Stimulated activated CD8-positive, alpha-beta memory T cell treated with anti-CD3 and anti-CD28 coated beads, Interleukin-15, amount 100 ng/mL, for 4 hours (primary cell): ENCODE results near the gene GUCY2D.

Source experiments
- DNase-seq, 2 donors: peaks; one replicate each; pipeline ENCODE4 v3.0.0-alpha.2; 2020; ENCODE audit warnings: low read depth in 2 of 2

Gene GUCY2D

DNA sequence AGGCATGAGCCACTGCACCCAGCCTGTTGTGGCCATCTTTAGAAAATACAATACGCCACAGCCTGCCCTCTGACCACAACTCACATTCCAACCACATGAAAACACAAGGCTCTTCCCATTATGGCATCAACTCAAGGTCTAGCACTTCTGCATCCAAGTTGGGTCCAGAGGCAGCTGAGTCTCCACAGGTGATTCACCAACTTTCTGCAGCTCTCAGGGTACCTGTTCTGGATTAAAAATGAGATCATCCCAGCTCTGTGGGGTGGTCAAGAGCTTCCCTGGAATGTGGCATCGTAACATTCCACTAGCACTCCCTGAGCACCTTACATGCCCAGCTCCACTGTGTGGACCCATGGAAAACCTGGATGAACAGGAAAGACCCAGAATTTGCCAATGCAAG is 9.9 kb upstream of the GUCY2D start:
- no peak for DNase-seq

GRCh38 chr17:7992924-7993323 is 9.5 kb upstream of the GUCY2D start:
- DNase-seq, result no peak

DNA sequence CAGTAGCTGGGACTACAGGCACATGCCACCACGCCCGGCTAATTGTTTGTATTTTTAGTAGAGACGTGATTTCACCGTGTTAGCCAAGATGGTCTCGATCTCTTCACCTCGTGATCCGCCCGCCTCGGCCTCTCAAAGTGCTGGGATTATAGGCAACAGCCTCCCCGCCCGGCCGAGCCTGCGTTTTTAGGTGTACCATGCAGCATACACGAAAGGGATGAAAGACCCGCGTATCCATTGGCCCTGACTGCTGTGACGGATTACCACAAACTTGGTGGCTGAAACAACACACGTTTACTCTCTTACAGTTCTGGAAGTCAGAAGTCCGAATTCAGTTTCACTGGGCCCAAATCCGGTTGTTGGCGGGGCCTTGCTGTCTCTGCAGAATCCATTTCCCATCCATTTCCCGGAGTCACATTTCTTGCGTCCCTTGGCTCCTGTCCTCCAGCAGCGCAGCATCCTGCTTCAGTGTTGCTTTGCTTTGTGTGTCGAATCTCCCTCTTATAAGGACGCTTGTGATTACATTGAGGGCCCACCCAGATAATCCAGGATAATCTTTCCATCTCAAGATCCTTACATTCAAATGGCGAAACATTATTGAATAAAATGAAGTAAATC is 8.3 kb upstream of the GUCY2D start:
- no peak for DNase-seq

- DNase-seq, result no peak
Measured at GRCh38 chr17:7995724-7996123, 6.7 kb upstream of the GUCY2D start.

DNA sequence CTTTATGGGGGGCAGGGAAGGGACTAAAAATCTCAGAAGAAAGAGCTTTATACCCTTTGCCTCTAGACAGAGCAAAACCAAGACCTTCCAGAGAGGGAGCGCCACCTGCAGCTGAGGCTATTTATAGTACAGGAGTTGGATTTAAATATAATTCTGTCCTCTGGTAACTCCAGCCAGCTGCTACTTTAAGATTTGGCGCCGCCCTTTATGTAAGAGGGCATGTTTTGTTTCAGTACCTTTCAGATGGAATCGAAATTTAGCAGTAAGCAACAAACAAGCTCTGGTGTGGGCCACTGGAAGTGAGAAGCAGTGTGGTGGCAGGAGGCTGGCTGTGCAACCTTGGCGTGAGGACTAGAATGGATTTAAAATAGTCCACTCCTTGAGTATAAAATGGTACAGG is 5.2 kb upstream of the GUCY2D start:
- DNase-seq, result no peak

DNA sequence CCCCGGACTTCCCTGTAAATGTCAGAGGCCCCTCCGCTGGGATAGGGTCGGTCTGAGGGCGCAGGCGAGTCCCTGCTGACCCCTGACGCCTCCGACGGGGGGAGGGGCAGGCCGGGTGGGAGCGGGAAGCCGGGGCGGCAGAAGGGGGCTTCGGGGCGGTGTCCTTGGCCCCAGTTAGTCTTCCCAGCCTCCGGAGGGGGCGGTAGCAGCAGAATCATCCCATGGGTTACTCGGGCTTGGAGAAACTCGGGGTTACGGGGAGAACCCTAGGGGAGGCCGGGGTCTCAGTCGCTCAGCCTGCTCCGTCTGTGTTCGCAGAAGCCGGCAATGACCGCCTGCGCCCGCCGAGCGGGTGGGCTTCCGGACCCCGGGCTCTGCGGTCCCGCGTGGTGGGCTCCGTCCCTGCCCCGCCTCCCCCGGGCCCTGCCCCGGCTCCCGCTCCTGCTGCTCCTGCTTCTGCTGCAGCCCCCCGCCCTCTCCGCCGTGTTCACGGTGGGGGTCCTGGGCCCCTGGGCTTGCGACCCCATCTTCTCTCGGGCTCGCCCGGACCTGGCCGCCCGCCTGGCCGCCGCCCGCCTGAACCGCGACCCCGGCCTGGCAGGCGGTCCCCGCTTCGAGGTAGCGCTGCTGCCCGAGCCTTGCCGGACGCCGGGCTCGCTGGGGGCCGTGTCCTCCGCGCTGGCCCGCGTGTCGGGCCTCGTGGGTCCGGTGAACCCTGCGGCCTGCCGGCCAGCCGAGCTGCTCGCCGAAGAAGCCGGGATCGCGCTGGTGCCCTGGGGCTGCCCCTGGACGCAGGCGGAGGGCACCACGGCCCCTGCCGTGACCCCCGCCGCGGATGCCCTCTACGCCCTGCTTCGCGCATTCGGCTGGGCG is 542 bp downstream of the GUCY2D start:
- DNase-seq, result no peak

- DNase-seq, result no peak
Measured at GRCh38 chr17:8003594-8004181, 1.3 kb downstream of the GUCY2D start.

DNA sequence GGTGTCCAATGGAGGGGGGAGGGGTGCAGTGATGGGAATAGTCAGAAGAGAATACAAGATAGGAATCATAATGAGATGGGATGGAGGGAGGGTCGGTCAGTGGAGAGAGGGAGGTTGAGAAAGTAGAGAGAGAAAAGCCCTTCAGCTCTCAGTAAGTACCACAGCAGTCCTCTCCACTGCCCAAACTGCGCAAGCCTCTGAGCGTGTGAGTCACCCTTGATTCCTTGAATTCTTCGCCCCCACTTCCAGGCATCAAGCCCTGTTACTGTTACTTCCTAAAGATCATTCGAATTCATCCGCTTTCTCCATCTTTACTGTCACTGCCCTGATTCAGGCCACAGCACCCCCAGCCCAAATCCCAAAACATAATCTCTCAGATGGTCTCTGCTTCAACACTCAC is 2.5 kb downstream of the GUCY2D start:
- DNase-seq, result no peak

GRCh38 chr17:8005357-8005756 is 2.9 kb downstream of the GUCY2D start:
- no peak for DNase-seq

DNA sequence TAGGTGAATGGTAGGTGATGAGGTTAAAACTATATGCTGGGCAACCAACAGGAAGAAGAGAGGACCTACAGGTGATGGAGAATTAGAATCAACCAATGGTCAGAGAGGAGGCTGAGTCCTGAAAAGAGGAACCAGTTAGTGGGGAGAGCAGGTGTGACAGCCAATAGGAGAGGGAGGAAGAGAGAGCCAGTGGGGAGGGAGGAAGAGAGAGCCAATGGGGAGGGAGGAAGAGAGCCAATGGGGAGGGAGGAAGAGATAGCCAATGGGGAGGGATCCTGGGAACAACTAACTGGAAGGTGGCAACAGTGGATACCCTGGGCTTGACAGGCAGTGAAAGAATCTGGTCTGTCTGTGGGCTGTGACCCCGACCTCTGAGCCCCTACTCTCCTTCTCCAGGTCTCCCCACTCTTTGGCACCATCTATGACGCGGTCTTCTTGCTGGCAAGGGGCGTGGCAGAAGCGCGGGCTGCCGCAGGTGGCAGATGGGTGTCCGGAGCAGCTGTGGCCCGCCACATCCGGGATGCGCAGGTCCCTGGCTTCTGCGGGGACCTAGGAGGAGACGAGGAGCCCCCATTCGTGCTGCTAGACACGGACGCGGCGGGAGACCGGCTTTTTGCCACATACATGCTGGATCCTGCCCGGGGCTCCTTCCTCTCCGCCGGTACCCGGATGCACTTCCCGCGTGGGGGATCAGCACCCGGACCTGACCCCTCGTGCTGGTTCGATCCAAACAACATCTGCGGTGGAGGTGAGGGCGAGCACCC is 3.7 kb downstream of the GUCY2D start:
- no peak for DNase-seq

- no peak for DNase-seq
Measured at GRCh38 chr17:8006836-8007680, 4.6 kb downstream of the GUCY2D start.

DNA sequence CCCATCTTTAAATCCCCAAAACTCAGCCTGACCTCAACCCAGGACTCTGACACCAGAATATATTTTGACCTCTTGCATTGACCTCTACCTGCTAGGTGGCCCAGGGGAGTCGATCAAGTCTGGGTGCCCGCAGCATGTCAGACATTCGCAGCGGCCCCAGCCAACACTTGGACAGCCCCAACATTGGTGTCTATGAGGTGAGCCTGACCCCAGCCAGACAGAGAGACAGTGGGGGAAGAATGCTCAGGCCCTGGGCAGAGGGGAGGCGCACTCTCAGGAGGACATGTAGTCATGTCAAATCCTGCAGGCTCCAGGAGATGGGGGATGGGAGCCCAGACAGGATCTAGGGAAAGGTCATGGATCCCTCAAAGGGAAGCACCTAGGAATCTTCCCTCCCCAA is 5.4 kb downstream of the GUCY2D start:
- no peak for DNase-seq

DNA sequence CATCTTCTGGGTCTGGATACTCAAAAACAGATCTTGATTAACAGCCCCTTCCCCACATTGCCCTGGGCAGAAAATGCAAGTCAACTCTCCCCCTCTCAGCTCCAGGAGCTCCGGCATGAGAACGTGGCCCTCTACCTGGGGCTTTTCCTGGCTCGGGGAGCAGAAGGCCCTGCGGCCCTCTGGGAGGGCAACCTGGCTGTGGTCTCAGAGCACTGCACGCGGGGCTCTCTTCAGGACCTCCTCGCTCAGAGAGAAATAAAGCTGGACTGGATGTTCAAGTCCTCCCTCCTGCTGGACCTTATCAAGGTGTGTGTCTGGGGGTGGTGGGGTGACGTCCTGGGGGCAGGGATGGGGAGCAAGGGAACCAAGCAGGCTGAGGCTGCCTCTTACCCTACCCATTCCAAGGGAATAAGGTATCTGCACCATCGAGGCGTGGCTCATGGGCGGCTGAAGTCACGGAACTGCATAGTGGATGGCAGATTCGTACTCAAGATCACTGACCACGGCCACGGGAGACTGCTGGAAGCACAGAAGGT is 9.7 kb downstream of the GUCY2D start:
- no peak for DNase-seq

DNA sequence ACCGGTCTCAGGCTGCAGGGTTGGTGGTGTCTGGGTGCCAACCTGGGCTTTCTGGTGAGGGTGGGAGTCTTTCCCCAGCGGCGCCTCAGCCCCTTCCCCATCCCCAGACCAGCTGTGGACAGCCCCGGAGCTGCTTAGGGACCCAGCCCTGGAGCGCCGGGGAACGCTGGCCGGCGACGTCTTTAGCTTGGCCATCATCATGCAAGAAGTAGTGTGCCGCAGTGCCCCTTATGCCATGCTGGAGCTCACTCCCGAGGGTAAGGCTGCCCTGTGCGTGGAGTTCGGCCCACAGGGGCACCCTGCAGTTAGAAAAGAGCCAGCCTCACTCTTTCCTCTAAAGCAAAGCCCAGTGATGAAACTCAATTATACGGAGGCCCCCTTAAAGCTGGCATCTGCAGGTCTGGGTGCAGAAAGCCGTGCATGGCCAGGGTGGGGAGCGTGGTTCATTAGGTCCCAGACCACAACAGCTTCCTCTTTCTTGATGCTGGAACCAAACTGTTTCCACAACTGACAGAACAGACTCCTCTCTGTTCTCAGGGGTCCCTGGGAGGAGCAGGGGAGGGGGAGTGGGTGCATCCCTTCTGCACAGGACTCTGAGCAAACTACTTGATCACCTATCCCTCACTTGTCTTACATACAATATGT is 10.7 kb downstream of the GUCY2D start:
- no peak for DNase-seq

GRCh38 chr17:8013731-8014557 is 11.5 kb downstream of the GUCY2D start:
- no peak for DNase-seq

DNA sequence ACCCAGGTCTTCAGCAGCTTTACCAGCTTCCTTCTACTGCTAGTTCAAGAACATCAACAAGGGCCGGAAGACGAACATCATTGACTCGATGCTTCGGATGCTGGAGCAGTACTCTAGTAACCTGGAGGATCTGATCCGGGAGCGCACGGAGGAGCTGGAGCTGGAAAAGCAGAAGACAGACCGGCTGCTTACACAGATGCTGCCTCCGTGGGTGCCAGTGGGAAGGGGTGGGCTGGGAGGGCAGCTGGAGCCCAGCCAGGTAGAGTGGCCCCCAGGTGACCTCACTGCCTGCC is 12.1 kb downstream of the GUCY2D start:
- no peak for DNase-seq

DNA sequence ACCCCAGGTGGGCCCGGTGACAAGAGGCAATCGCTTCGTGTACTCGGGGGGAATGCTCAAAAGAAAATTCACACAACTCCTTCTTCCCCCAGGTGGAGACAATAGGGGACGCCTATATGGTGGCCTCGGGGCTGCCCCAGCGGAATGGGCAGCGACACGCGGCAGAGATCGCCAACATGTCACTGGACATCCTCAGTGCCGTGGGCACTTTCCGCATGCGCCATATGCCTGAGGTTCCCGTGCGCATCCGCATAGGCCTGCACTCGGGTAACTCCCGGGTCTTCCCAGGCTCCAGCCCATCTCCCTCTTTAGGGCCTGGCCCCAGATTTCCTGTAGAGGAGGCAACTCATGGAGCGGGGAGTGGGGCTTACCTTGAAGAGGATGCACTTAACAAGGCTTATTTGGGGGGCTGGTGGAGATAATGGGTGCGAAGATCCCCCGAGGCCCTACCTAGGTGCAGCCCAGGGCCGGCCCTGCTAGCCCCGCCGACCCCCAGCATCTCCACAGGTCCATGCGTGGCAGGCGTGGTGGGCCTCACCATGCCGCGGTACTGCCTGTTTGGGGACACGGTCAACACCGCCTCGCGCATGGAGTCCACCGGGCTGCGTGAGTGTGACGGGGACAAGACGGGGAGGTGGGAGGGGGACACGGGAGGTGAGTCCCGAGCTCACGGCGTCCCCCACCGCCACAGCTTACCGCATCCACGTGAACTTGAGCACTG is 13.0 kb downstream of the GUCY2D start:
- DNase-seq, result no peak

DNA sequence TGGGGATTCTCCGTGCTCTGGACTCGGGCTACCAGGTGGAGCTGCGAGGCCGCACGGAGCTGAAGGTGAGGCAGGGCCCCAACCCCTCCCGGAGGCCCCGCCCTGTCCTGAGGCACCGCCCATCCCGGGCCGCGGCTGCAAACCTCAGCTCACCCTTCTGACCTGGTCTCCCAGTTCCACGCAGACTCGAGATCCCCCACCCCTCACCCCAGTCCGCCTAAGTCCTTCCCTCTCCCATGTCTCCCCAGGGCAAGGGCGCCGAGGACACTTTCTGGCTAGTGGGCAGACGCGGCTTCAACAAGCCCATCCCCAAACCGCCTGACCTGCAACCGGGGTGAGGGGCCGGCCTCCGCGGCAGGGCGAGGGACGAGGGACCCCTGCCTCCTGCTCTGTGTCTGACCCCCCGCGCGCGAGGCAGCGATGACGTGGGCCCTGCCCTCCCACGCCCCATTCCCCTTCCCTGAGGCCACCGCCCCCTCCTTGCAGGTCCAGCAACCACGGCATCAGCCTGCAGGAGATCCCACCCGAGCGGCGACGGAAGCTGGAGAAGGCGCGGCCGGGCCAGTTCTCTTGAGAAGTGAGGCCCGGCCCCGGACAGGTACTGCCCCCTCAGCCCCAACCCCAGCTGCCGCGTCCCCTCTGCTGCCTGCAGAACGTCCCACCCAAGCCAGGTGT is 13.7 kb downstream of the GUCY2D start:
- no peak for DNase-seq
